ENCODE data around the gene PLPP2. TPM values are rescaled to one million over a fixed set of nuclear protein-coding genes. Genes with fewer than 3 reads are reported as not detected.

Gene PLPP2
- total and polyA plus RNA-seq, 9 of the 15 experiments (the other 6 are each of a cell fraction or from before 2014, with no cell fraction given), result 0.51 to 4.4 (median 2.2) TPM; not detected in 1

GRCh38 chr19:339262-339887, 48.2 kb upstream of the PLPP2 start (continued):
- TF ChIP-seq HES1 (IDR thresholded peaks at IDR 0.05; ENCODE audit: low read depth) (no peak), ZNF316 (IDR thresholded peaks at IDR 0.05) (no peak), ZNF143 (CRISPR knock-in tag; IDR thresholded peaks at IDR 0.05) (no peak), GTF2E2 (tag; IDR thresholded peaks at IDR 0.05) (no peak), AFF1 (IDR thresholded peaks at IDR 0.05; ENCODE audit: low read depth in 1 of 2, partially characterized antibody in 2 of 2) (no peak), KDM1A (IDR thresholded peaks at IDR 0.05) (peak; percentile 14 to 22; a peak in 1 of 4 replicates), ATF3 (IDR thresholded peaks at IDR 0.05) (peak; percentile 64), ATF3 (CRISPR knock-in tag; conservative IDR thresholded peaks at IDR 0.05) (no peak), ZNF707 (CRISPR knock-in tag; conservative IDR thresholded peaks at IDR 0.05) (no peak), ZNF274 (IDR thresholded peaks at IDR 0.05; ENCODE audit: borderline replicate concordance, low read depth, low read length) (no peak), FOXP4 (CRISPR knock-in tag; IDR thresholded peaks at IDR 0.05; ENCODE audit: borderline replicate concordance) (0 out of 2 replicates have a peak, but pooled peaks have one; percentile 27), ZNF740 (CRISPR knock-in tag; IDR thresholded peaks at IDR 0.05) (no peak), ZNF740 (tag; IDR thresholded peaks at IDR 0.05) (no peak), FOSL1 (tag; conservative IDR thresholded peaks at IDR 0.05) (peak; percentile 57; the same call in 1 of the 2 replicates), SRSF9 (IDR thresholded peaks at IDR 0.05; ENCODE audit: borderline replicate concordance, low read depth, low read length) (no peak), ZFP36 (IDR thresholded peaks at IDR 0.05; ENCODE audit: low read depth, low read length, partially characterized antibody) (peak; percentile 71), MCM3 (IDR thresholded peaks at IDR 0.05) (no peak), ESRRB (CRISPR knock-in tag; IDR thresholded peaks at IDR 0.05; ENCODE audit: borderline replicate concordance) (no peak), DIDO1 (tag; IDR thresholded peaks at IDR 0.05; ENCODE audit: low read depth) (no peak), ZNF717 (CRISPR knock-in tag; IDR thresholded peaks at IDR 0.05) (no peak)

Measured in K562 (cell line).